Muscle of arm (tissue), 12 donors: Measurements from ENCODE around the gene SMAD9. TPM values are rescaled to one million over a fixed set of nuclear protein-coding genes. Genes with fewer than 3 reads are reported as not detected.

Experiments
- DNase-seq: peaks from one replicate; pipeline ENCODE4 v3.0.0-alpha.2; 2013
- polyA plus RNA-seq, 12 donors: library from polyadenylated mRNA; unstranded; fragments of 120-200 nt; gene quantifications; one replicate each; pipeline ENCODE4 v1.2.1, GENCODE V29; 2013; ENCODE audit not compliant: insufficient read length in 12 of 12

Gene SMAD9
- polyA plus RNA-seq, 12 donors, result 12.9 to 21.0 (median 18.5) TPM; not detected in 1

- DNase-seq, result peak; percentile 92
These were observed 101.0 kb downstream of the SMAD9 start, which contains the start of gene RFXAP for GRCh38 chr13:36818804-36819738. Gene RFXAP, plus strand, starts transcription at chr13:36819222. Its CDS starts 136 bp downstream, at chr13:36819358.

GRCh38 chr13:36817996-36818803 is 101.8 kb downstream of the SMAD9 start:
- DNase-seq, result peak; percentile 14

- no peak for DNase-seq
These were observed 105.0 kb downstream of the SMAD9 start for GRCh38 chr13:36815062-36815461.

GRCh38 chr13:36814465-36814864 is 105.6 kb downstream of the SMAD9 start:
- no peak for DNase-seq

- no peak for DNase-seq
These were observed 106.8 kb downstream of the SMAD9 start for GRCh38 chr13:36813225-36813624.

GRCh38 chr13:36807616-36808015 is 112.4 kb downstream of the SMAD9 start:
- DNase-seq, result no peak

GRCh38 chr13:36806102-36806501 is 113.9 kb downstream of the SMAD9 start:
- no peak for DNase-seq

- DNase-seq, result no peak
These were observed 115.5 kb downstream of the SMAD9 start for GRCh38 chr13:36804588-36804987.

GRCh38 chr13:36801035-36801434 is 119.0 kb downstream of the SMAD9 start:
- no peak for DNase-seq

GRCh38 chr13:36796052-36796451 is 124.0 kb downstream of the SMAD9 start:
- DNase-seq, result no peak

GRCh38 chr13:36795463-36795862 is 124.6 kb downstream of the SMAD9 start:
- no peak for DNase-seq

Other genes with a start within 250 kb of the SMAD9 start
- 1 to 10 TPM in 1 of 12 donors, under 1 TPM in 9, not detected in 2; 0.16 to 1.3 (median 0.37) TPM for gene SERTM1, start 246.2 kb downstream of the SMAD9 start, polyA plus RNA-seq
- 10 to 100 TPM in 7 of 12 donors, 1 to 10 TPM in 3, not detected in 2; 7.3 to 16.0 (median 12.1) TPM for gene RFXAP, start 101.0 kb downstream of the SMAD9 start, polyA plus RNA-seq
- 10 to 100 TPM in 11 of 12 donors, not detected in 1; 18.7 to 26.6 (median 22.7) TPM for gene ALG5, start 79.1 kb upstream of the SMAD9 start, polyA plus RNA-seq
- gene EXOSC8, start 80.5 kb upstream of the SMAD9 start, polyA plus RNA-seq, result 10 to 100 TPM in 11 of 12 donors, not detected in 1; 33.1 to 62.4 (median 46.9) TPM
- gene SUPT20H, start 139.4 kb upstream of the SMAD9 start, polyA plus RNA-seq, result 10 to 100 TPM in 11 of 12 donors, not detected in 1; 46.6 to 86.8 (median 67.3) TPM
- under 1 TPM in 9 of 12 donors, not detected in 3; 0.08 to 0.18 (median 0.12) TPM for gene CSNK1A1L, start 185.4 kb upstream of the SMAD9 start, polyA plus RNA-seq